SHP77 (cell line): Measurements from ENCODE around the gene NOS1.
A peak's percentile ranks its signal among the peaks of the same experiment; 100 is the strongest.
"Not testable (repeated sequence)": the region's sequence is repeated elsewhere in the genome, so short reads cannot be mapped to it uniquely, and the experiment has no call there.

Experiments
- DNase-seq, 2 experiments: peaks; one replicate each; lab custom pipeline; 2025; lab: John Stamatoyannopoulos, UW

NOS1 gene

DNA sequence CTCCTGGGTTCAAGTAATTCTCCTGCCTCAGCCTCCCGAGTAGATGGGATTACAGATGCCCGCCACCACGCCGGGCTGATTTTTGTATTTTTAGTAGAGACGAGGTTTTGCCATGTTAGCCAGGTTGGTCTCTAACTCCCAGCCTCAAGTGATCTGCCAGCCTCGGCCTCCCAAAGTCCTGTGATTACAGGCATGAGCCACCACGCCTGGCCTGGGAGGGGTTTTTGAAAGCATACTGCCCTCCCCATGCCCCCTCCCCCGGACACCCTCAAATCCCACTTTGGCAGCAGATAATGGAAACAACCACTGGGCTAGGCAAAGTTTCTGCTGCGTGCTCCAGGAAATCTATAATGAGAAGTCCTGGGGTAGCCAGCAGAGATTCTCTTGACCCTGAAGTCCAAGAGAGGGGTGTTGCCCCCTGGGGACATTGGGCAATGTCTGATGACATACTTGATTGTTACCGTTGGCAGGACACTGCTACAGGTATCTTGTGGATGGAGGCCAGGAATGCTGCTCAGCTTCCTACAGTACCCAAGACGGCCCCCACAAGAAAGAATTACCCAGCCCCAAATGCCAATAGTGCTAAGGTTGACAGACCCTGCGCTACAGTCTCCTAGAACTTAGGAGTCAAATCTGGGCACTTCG, 152.5 kb downstream of the NOS1 start:
- no peak for DNase-seq

DNA sequence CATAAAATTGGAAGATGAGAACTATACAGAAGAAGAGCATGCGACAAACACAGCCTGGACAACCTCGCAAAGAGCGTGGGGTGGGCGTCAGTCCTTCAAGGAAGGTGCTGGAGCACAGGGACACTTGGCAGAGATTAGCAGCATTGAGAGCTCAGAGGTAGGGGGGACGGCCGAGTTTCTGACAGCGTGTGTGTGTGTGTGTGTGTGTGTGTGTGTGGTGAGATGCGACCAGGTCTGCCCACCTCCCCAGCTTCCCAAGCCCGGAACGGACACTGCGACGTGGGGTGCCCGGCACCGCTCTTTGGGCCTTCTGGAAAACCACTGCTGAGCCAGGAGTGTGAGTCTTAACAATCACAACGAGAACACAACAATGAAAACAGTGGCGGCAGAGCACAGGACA, 153.2 kb downstream of the NOS1 start:
- no peak for DNase-seq

DNA sequence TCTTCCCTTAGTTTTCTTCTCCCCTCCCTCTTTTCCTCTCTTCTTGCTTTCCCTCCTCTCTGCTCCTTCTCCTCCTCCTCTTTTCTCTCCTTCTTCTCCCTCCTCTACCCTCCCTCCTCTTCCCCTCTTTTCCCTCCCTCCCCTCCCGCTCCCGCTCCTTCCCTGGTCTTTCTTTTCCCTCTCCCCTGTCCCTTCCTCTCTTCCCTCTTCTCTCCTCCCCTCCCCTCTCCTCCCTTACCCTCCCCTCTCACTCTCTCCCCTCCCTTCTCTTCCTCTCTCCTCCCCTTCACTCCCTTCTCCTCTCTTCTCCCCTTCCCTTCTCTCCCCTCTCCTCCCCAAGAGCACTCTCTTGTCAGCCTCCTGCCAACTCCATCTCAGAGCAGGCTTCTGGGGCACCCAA, 153.8 kb downstream of the NOS1 start:
- no peak for DNase-seq

DNA sequence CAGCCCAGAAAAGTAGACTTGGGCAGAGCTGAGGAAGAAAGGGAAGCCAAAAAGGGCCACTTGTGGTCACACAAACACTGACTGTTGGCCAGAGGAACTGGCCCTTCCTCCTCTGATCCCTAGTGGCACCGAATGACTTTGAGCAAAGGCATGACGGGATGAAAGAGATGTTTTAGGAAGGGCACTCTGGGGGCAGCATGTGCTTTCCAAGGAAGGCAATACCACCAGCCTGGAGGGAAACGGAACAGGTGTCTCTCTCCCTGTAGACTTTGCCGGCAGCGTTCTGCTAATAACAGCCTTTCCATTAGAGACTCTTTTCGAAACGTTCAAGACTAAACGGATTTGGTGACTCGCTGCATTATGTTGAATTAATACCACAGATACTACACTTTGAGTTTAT, 158.9 kb downstream of the NOS1 start:
- no peak for DNase-seq

DNA sequence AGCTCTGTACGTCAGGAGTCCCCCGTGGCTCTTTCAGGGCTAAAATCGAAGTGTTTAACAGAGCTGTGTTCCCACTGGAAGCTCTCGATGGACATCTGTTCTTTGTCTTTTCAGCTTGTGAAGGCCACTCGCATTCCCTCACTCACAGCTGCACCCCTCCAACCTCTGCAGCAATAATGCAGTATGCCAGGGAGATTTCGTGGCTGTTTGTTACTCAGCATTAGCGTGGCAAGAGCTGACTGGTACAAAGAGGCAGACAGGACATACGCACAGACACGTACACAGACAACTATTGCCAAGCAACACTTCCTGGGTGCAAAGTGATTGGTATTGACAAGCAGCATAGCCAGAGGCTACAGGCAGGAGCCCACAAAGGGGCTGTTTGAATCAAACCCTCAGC, 159.4 kb downstream of the NOS1 start:
- no peak for DNase-seq

DNA sequence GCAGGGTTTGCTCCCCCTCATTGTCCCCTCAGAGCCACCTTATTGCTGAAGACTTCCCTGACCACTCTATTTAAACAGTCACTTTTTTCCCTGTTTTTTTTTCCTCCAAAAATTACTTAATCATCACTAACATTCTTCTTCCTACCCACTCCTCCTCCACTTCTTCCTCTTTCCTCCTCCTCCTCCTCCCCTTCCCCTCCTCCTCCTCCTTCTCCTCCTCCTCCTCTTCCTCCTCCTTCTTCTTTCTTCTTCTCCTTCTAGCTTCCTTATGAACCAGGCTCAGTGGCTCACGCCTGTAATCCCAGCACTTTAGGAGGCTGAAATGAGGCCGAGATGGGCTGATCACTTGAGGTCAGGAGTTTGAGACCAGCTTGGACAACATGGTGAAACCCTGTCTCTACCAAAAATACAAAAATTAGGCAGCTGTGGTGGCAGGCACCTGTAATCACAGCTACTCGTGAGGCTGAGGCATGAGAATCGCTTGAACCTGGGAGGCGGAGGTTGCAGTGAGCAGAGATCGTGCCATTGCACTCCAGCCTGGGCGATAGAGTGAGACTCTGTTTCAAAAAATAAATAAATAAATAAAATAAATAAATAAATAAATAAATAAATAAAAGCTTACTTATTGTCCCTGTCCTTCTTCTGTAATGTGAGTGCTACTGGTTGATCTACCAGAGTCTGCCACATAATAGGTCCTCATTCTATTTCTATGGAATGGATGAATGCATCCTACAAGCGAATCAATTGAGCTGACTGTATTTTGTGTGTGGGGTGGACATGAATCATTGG, 161.3 kb downstream of the NOS1 start:
- not testable (repeated sequence) for DNase-seq

DNA sequence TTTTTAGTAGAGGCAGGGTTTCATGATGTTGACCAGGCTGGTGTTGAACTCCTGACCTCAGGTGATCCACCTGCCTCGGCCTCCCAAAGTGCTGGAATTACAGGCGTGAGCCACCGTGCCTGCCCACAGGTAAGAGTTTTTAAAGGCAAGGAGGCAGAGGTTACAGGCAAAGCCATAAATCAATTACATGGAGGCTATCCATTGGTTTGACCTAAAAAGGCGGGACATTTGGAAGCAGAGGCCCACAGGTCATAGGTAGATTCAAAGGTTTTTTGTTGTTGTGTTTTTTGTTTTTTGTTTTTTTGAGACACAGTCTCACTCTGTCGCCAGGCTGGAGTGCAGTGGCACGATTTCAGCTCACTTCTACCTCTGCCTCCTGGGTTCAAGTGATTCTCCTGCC, 165.1 kb downstream of the NOS1 start:
- not testable (repeated sequence) for DNase-seq

DNA sequence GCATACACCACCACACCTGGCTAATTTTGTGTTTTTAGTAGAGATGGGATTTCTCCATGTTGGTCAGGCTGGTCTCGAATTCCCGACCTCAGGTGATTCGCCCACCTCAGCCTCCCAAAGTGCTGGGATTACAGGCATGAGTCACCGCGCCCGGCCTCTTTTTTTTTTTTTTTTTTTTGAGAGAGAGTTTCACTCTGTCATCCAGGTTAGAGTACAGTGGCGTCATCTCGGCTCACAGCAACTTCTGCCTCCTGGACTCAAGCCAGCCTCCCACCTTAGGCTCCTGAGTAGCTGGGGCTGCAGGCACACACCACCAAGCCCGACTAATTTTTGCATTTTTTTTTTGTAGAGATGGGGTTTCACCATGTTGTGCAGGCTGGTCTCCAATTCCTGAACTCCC, 166.4 kb downstream of the NOS1 start:
- DNase-seq: not testable (repeated sequence)

DNA sequence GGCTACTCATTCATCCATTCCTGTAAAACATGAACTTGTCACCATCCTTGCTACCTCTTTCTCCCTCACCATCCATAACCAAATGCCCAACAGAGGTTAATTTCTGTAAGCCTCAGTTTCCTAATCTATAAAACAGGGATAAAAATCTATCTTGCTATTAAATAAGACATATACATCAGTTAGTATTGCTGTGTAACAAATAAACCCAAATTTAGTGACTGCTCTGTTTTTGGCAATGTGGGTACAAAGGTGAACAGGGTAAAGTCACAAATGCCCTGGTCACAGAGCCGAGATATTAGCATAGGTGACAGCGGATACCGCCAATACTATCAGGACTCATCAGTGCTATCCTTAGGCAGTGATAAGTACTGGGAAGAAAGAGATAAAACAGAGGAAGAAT, 167.5 kb downstream of the NOS1 start:
- no peak for DNase-seq

DNA sequence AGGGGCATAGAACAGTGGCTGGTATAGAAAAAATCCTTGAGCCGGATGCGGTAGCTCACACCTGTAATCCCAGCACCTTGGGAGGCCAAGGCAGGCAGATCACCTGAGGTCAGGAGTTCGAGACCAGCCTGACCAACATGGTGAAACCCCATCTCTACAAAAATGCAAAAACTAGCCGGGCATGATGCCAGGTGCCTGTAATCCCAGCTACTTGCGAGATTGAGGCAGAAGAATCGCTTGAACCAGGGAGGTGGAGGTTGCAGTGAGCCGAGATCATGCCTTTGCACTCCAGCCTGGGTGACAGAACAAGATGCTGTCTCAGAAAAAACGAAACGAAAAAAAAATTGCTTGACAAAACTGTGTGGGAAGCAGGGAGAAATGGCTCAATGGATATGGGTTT, 168.8 kb downstream of the NOS1 start:
- not testable (repeated sequence) for DNase-seq

DNA sequence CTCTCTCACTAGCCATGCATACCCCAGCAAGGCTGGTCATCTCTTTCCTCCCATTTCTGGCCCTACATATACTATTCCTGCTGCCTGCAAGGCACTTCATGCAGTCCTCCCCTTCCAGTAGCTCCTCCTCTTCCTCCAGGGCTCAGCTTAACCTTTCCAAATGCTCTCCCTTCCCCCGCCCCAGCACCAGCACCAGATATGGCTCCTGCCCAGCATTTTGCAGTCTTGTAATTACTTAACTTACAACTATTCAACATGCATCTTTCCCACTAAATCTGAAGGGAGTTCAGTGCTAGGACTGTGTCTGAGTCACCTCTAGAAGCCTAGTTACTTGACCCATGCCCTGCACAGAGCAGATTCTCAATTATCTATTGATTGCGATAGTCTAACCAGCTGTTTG, 169.4 kb downstream of the NOS1 start:
- DNase-seq: no peak

DNA sequence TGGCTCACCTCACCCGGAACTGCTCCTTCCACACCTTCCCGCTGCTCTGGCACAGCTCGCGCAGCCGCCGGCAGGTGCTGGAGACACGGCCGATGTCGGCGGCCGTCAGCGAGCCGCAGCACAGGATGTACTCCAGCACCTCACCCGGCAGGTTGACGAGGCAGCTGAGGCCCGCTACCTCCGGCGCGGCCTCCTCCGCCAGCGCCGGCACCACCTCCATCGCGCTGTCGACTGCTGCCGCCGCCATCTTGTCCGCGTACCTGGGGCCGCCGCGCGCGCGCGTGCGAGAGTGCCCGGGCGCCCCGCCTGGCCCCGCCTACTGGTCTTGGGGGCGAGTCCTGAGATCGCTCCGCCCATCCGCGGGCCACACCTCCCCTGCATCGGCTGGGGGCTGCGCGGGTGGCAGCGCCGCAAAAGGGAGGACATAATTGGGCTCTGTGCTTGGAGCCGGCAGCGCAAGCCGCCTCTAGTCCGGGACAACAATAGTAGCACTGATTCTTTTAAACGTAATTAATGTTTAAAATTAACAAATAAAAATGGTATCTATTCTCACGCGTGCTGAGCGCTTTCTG, 171.1 kb downstream of the NOS1 start, which contains the start of gene FBXO21:
Gene FBXO21 (minus strand): TSS at position 261 of the 572 bp plus-strand sequence. CDS start 14 bp downstream, at position 247.
- peak; percentile 82 to 90 for DNase-seq

DNA sequence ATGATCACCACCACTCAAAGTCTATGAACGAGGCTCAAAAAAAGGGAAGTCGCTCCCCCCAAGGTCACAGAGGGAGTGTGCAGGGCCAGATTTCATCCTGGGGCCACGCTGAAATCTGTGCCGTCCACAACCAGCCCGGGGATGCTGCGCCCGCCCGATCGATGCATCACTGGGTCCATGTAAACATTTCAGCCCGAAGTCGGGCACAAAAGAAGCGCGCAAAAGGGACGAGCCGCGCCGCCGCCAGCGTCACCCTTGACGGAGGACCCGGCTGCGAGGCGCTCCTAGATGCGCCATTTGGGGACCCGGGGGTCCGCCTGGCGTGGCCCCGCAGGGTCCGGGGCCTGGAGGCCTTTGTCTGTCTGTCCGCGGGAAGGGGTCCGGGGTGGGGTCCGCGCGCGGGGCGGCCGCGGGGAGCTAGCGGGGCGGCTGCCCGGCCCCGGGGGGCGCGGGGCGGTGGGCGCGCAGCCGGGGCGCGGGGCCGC, 171.7 kb downstream of the NOS1 start:
- peak; percentile 12 to 45 for DNase-seq

DNA sequence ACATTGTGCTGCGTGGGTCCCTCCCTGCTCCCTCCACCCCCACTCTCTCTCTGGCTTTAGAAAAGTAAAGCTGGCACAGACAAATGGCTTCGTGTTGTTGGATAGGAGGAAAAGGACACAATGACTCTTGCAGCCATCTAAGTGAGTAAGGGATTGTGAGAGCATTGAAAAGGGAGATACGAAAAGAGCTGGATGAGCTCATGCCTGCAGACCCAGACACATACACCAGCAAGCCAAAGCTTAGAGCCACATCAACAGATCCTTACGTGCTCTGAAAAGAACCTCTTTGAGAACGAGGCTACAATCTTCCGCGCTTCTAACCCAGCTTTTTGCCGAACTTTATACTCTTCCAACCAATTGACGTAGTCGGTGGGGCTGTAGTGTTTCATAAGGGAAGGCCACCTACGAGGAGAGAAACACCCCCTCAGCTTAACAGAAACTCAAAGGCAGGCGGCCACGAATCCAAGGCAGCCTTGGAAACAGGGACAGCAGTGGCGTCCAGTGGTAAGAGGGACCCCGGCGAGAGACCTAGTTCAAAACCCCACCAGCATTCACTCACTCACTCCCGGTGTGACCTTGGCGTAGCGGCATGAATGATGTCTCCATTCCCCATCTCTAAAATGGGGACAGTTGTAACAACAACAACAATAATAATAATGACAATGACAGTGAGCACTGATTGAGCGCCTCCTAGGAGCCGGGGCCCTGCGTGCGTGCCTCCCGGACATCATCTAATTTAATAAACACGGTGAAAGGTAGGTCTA, 172.3 kb downstream of the NOS1 start:
- DNase-seq: no peak

DNA sequence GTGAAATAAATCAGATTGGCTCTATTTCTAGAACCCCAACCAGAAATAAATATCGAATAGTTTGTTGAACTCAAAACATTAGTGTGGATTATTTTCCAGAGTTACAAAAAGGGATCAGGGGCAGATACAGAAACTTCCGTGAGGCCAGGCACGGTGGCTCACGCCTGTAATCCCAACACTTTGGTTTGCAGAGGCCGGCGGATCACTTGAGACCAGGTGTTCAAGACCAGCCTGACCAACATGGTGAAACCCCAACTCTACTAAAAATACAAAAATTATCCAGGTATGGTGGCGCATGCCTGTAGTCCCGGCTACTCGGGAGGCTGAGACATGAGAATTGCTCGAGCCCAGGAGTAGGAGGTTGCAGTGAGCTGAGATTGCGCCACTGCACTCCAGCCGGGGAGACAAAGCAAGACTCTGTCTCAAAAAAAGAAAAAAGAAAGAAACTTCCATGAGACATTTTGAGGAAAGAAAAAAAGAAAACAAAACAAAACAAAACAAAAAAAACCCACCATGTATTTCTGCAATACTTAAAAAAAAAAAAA, 173.2 kb downstream of the NOS1 start:
- DNase-seq: no peak

DNA sequence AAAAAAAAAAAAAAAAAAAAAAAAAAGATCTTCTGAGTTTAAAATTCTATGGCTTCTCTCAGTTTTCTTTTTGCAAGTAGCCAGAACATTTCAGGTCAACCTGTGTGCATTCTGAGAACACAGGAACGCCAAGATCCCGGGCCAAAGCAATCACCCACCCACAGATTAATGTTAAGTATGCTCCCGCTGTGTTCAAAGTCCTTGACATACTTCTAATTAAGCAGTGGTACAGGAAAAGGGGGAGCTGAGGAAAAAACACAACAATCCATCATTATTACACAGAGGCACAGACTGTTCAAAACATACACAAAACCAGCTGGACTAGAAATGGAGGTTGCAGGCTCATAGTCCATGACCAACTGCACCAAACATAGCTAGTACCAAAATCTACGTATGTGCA, 174.0 kb downstream of the NOS1 start:
- DNase-seq: no peak

DNA sequence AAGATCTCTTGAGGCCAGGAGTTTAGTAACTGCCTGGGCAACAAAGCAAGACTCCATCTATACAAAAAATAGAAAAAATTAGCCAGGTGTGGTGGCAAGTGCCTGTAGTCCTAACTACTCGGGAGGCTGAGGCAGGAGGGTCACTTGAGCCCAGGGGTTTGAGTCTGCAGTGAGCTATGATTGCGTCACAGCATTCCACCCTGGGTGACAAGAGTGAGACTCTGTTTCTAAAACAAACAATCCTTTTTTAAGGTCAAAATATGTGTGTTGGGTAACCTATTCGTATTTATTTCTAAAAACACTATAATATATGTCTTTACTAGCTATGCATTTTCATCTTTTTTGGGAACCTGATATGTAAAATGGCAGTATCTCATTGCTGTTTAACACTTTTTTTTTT, 178.6 kb downstream of the NOS1 start:
- no peak for DNase-seq

DNA sequence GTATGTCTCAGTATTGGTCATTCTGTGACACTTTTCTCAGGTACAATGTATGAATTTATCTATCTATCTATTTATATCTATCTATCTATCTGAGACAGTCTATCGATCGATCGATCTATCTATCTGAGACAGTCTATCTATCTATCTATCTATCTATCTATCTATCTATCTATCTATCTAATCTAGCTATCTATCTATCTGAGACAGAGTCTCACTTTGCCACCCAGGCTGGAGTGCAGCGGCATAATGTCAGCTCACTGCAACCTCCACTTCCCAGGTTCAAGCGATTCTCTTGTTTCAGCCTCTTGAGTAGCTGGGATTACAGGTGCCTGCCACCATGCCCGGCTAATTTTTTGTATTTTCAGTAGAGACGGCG, 180.0 kb downstream of the NOS1 start:
- not testable (repeated sequence) for DNase-seq

DNA sequence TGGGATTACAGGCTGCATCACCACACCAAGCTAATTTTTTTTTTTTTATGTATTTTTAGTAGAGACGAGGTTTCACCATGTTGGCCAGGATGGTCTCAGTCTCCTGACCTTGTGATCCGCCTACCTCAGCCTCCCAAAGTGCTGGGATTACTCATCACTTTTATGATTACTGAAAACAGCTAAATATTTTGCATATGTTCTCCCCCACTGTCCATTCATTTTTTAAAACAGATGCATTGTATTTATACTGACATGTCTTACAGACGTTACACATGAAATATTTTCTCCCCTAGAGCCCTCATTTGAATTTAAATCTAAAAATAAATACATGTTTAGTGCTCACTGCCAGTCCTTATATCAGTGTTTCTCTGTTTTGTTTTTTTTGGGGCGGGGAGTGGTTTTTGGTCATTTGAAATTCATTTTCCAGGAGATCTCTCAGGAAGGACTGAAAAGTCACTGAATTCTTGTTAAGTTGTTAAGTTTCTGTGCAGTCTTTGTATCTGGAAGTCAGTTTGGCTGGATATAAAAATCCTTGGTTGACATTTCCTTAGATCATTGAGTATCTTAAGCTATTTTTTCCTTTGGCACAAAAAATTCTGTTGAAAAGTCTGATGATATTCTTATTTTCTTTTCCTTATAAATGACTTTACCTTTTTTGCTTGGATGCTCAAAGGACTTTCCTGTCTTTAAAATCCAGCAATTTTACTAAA, 180.5 kb downstream of the NOS1 start:
- no peak for DNase-seq

DNA sequence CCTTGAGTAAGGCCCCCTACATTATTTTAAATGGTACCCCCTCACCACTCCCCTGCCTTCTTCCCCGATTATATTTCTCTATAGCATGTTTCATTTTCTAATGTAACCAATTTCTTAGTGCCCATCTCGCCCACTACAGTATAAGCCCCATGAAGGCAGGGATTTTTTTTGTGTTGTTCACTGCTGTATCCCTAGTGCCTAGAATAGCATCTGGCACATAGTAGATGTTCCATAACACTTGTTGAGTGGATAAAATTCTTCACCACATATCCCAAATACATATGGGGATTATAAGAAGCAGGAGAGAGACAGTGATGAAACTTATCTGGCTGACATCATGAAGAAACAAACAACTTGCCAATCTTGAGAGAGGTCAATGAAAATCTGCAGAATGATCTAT, 182.7 kb downstream of the NOS1 start:
- DNase-seq: no peak

DNA sequence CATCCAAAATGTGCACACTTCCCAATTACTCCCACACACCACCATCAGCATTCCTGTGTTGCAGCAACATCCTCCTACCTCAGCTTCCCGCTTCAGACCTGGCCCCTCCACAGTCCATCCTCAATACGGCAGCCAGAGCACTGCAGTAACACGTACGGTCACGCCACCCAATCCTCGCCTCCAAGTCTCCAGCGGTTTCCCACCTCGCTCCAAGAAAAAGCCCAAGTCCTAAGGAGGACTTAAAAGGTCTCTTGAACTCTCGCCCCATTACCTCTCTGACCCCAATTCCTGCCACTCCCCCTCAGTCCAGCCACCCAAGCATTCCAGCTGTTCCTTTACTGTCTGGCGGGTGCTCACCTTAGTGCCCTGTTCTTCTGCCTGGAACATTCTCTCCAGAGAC, 183.1 kb downstream of the NOS1 start:
- DNase-seq: no peak
